ENCODE results near the gene CTBP1.

Gene CTBP1

GRCh38 chr4:1164444-1164843 lies 84.5 kb downstream of the CTBP1 start:
- in situ Hi-C loops (cut with MboI; ENCODE audit: low sequenced_read_pairs) = no loop called here

GRCh38 chr4:1164040-1164439 lies 84.9 kb downstream of the CTBP1 start:
- in situ Hi-C loops (cut with MboI; ENCODE audit: low sequenced_read_pairs) = no loop called here
